NCI-H1105 treated with DMSO at 0.1 percent for 48 hours (cell line): ENCODE results near the gene CYB5R4.
A peak's percentile ranks its signal among the peaks of the same experiment; 100 is the strongest.

Experiments
- DNase-seq: peaks from one replicate; lab custom pipeline; 2025; lab: John Stamatoyannopoulos, UW

The CYB5R4 gene

GRCh38 chr6:83859410-83860358, at the start of gene CYB5R4:
TSS of gene CYB5R4 (plus strand) at chr6:83859689. CDS start at chr6:83859783, 94 bp downstream.
- peak; percentile 90 for DNase-seq

- no peak for DNase-seq
Observed at GRCh38 chr6:83812595-83812994, 46.9 kb upstream of the CYB5R4 start.

GRCh38 chr6:83815631-83816272, 43.7 kb upstream of the CYB5R4 start:
- no peak for DNase-seq

GRCh38 chr6:83822629-83823169, 36.8 kb upstream of the CYB5R4 start:
- DNase-seq, result no peak

- DNase-seq, result no peak
Observed at GRCh38 chr6:83824388-83824801, 35.1 kb upstream of the CYB5R4 start.

GRCh38 chr6:83824831-83825230, 34.7 kb upstream of the CYB5R4 start:
- DNase-seq, result no peak

- DNase-seq, result no peak
Observed at GRCh38 chr6:83827050-83827449, 32.4 kb upstream of the CYB5R4 start.

- DNase-seq, result no peak
Observed at GRCh38 chr6:83838727-83839126, 20.8 kb upstream of the CYB5R4 start.

- DNase-seq, result no peak
Observed at GRCh38 chr6:83844170-83844569, 15.3 kb upstream of the CYB5R4 start.

GRCh38 chr6:83846291-83846690, 13.2 kb upstream of the CYB5R4 start:
- no peak for DNase-seq

- DNase-seq, result no peak
Observed at GRCh38 chr6:83847179-83847578, 12.3 kb upstream of the CYB5R4 start.

GRCh38 chr6:83849127-83849526, 10.4 kb upstream of the CYB5R4 start:
- no peak for DNase-seq

GRCh38 chr6:83849610-83850009, 9.9 kb upstream of the CYB5R4 start:
- DNase-seq, result no peak

- DNase-seq, result peak; percentile 27
Observed at GRCh38 chr6:83852528-83853177, 6.8 kb upstream of the CYB5R4 start.

- DNase-seq, result peak; percentile 80
Observed at GRCh38 chr6:83853178-83854000, 6.1 kb upstream of the CYB5R4 start, which contains the start of gene RIPPLY2. TSS of gene RIPPLY2 (plus strand) at chr6:83853360. CDS start at chr6:83853417, 57 bp downstream.

GRCh38 chr6:83854001-83854501, 5.4 kb upstream of the CYB5R4 start:
- DNase-seq, result peak; percentile 68

- DNase-seq, result no peak
Observed at GRCh38 chr6:83854766-83855165, 4.7 kb upstream of the CYB5R4 start.

GRCh38 chr6:83860359-83860755, 868 bp downstream of the CYB5R4 start:
- no peak for DNase-seq

GRCh38 chr6:83860782-83861495, 1.4 kb downstream of the CYB5R4 start:
- no peak for DNase-seq

- DNase-seq, result no peak
Observed at GRCh38 chr6:83862776-83863471, 3.4 kb downstream of the CYB5R4 start.
